Activated CD8-positive, alpha-beta memory T cell treated with anti-CD3 and anti-CD28 coated beads, Interleukin-2, amount 10 ng/mL, durations not matched to agents 7 days and 5 days (primary cell): ENCODE data around the gene LRRFIP1. TPM values are rescaled to one million over a fixed set of nuclear protein-coding genes. Genes with fewer than 3 reads are reported as not detected.
"Not testable (repeated sequence)": the region's sequence is repeated elsewhere in the genome, so short reads cannot be mapped to it uniquely, and the experiment has no call there.

ENCODE experiments used
- ATAC-seq: fragments of 150-1000 bp; cut with Tn5 transposase; one replicate; pipeline ENCODE4 v1.10.0; 2021; ENCODE audit warnings: moderate library complexity
- CTCF ChIA-PET: fragments of 350-600 bp; sonication (Branson Sonifier 250); formaldehyde crosslinking; loops from one replicate; lab custom pipeline; 2021; ENCODE audit warnings: antibody characterized with exemption; lab: Charles Lee
- DNase-seq: peaks from one replicate; pipeline ENCODE4 v3.0.0-alpha.2; 2020
- H3K27ac Mint-ChIP-seq: one replicate; pipeline ENCODE4 v1.8.0; 2021; ENCODE audit warnings: mild to moderate bottlenecking, mixed read lengths
- H3K27me3 Mint-ChIP-seq: one replicate; pipeline ENCODE4 v1.8.0; 2021; ENCODE audit warnings: mixed read lengths
- H3K36me3 Mint-ChIP-seq: one replicate; pipeline ENCODE4 v1.8.0; 2021; ENCODE audit warnings: mild to moderate bottlenecking, mixed read lengths
- H3K4me1 Mint-ChIP-seq: one replicate; pipeline ENCODE4 v1.8.0; 2021; ENCODE audit warnings: mixed read lengths
- H3K4me3 Mint-ChIP-seq: one replicate; pipeline ENCODE4 v1.8.0; 2021; ENCODE audit warnings: mild to moderate bottlenecking, moderate library complexity, mixed read lengths
- H3K9me3 Mint-ChIP-seq: one replicate; pipeline ENCODE4 v1.8.0; 2022; ENCODE audit warnings: low read depth, mixed read lengths
- total RNA-seq, 2 experiments: library from RNA; stranded (reverse); gene quantifications; one replicate each; pipeline ENCODE4 v1.2.3, GENCODE V29; 2021

LRRFIP1 gene
- total RNA-seq, 2 experiments from 2014 or later, result 197 to 229 TPM

DNA sequence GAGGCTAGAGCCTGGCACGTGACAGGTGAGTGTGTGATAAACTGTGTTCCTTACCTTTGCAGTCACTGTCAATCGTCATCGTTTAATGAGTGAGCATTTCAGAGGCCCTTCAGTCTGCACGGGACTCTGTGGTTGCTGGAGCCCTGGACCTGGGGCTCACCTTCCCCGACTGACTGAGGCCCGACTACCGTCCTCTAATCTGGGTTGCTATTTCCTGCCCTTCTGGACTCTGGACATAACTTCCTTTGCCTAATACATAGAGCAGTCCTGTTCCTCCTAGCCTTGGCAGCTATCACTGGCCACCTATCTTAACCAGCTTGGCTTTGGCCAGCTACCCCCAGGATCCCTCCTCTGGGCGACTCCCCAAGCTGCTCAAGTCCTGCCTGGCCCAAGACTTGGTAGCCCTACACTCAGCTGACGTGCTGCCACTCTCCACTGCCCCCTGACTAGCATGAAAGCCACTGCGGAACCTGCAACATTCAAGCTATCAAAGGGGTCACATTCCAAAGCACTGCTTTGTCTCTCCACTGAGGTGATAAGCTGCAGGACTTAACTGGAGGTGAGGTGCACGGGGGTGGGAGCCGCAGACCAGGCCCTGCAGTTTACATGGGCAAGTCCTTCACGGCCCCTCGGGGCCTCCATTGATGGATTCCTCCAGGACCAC, 25.8 kb upstream of the LRRFIP1 start:
- Mint-ChIP-seq H3K27me3 (no peaks in the 10 kb centered on the region), H3K4me1 (peaks cover 12% of the 10 kb centered on the region), H3K27ac (no peak overlapping the region), H3K4me3 (no peak overlapping the region), H3K36me3 (no peaks in the 10 kb centered on the region), H3K9me3 (no peaks in the 10 kb centered on the region)
- CTCF ChIA-PET, result interaction anchor here (0.9 to 1.2 kb wide), 2 partner anchors 12 to 20 kb away, joined by 4 to 5 read pairs; no protein-coding TSS in a partner anchor
- DNase-seq (no peak), ATAC-seq (no peak)

GRCh38 chr2:237602409-237602808, 25.0 kb upstream of the LRRFIP1 start:
- ATAC-seq, result no peak
- H3K27ac Mint-ChIP-seq, result no peak overlapping the region
- DNase-seq, result no peak

DNA sequence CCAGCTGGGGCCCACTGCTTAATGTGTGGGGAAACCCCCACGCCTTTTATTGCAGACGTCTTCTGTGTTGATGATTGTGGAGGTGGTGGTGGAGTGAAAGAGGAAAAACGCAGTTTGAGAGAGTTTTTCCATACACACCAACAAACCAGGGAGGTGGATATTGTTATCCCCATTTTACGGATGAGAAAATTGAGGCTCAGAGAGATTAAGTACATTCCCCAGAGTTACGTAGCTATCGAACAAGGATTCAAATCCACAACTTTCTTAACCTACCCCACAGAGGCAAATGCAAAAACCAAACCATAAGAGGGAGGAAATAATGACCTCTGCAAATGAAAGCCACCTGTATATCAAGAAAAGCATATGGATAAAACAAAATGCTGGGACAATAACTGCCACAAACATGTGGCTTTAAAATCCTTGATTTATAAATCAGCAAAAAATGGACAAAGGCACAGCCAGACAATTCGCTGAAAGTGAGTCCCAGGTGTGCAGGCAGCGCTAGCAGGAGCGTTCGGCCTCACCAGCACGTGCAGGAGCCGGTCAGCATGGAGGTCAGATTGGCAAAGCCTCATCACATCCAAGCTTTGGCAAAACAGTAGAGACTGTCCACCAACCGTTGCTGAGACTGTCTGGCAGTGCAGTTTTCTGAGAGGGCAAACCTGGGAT, 24.2 kb upstream of the LRRFIP1 start:
- Mint-ChIP-seq H3K36me3 (no peaks in the 10 kb centered on the region), H3K4me3 (peak overlapping the region; percentile 32), H3K27ac (peak overlapping the region; percentile 86), H3K9me3 (no peaks in the 10 kb centered on the region), H3K4me1 (peaks cover 12% of the 10 kb centered on the region), H3K27me3 (no peaks in the 10 kb centered on the region)
- DNase-seq (no peak), ATAC-seq (no peak)
- CTCF ChIA-PET, result interaction anchor here (1.2 to 1.7 kb wide), 6 partner anchors 22 to 182 kb away, joined by 3 to 7 read pairs (median 4); no protein-coding TSS in a partner anchor

More at GRCh38 chr2:237602409-237602808, 25.0 kb upstream of the LRRFIP1 start:
- Mint-ChIP-seq H3K4me1 (peaks cover 12% of the 10 kb centered on the region), H3K4me3 (no peak overlapping the region), H3K9me3 (no peaks in the 10 kb centered on the region), H3K27me3 (no peaks in the 10 kb centered on the region), H3K36me3 (no peaks in the 10 kb centered on the region)
- CTCF ChIA-PET, result interaction anchor here (0.9 to 1.7 kb wide), 4 partner anchors 11 to 71 kb away, joined by 3 to 5 read pairs (median 4); no protein-coding TSS in a partner anchor

- peaks cover under 1% of the 10 kb centered on the region for H3K27me3 Mint-ChIP-seq
Measured at GRCh38 chr2:237603718-237604362, 23.5 kb upstream of the LRRFIP1 start.

GRCh38 chr2:237604391-237604790, 23.0 kb upstream of the LRRFIP1 start:
- DNase-seq (no peak), ATAC-seq (no peak)
- Mint-ChIP-seq H3K9me3 (no peaks in the 10 kb centered on the region), H3K4me3 (no peak overlapping the region), H3K36me3 (no peaks in the 10 kb centered on the region), H3K4me1 (peaks cover 12% of the 10 kb centered on the region), H3K27ac (no peak overlapping the region), H3K27me3 (peaks cover 2% of the 10 kb centered on the region)
- CTCF ChIA-PET, result interaction anchor here (1.1 to 1.7 kb wide), 4 partner anchors 23 to 141 kb away, joined by 3 to 7 read pairs (median 4); no protein-coding TSS in a partner anchor

More at GRCh38 chr2:237603718-237604362, 23.5 kb upstream of the LRRFIP1 start:
- ATAC-seq, result peak; percentile 97
- H3K4me1 Mint-ChIP-seq, result peaks cover 12% of the 10 kb centered on the region
- DNase-seq, result peak; percentile 68
- H3K9me3 Mint-ChIP-seq, result no peaks in the 10 kb centered on the region
- H3K27ac Mint-ChIP-seq, result peak overlapping the region; percentile 86
- peak overlapping the region; percentile 32 for H3K4me3 Mint-ChIP-seq
- CTCF ChIA-PET, result interaction anchor here (1.1 to 1.7 kb wide), 5 partner anchors 22 to 182 kb away, joined by 3 to 7 read pairs (median 3); no protein-coding TSS in a partner anchor
- H3K36me3 Mint-ChIP-seq, result no peaks in the 10 kb centered on the region

GRCh38 chr2:237604960-237605359, 22.4 kb upstream of the LRRFIP1 start:
- no peak for ATAC-seq
- Mint-ChIP-seq H3K27ac (no peak overlapping the region), H3K27me3 (peaks cover 2% of the 10 kb centered on the region), H3K36me3 (no peaks in the 10 kb centered on the region), H3K4me3 (no peak overlapping the region), H3K9me3 (no peaks in the 10 kb centered on the region), H3K4me1 (peaks cover 12% of the 10 kb centered on the region)
- DNase-seq, result no peak
- CTCF ChIA-PET, result interaction anchor here (1.1 to 1.7 kb wide), 2 partner anchors 103 to 141 kb away, joined by 3 read pairs; no protein-coding TSS in a partner anchor

- H3K9me3 Mint-ChIP-seq, H3K27ac Mint-ChIP-seq, CTCF ChIA-PET, H3K36me3 Mint-ChIP-seq, ATAC-seq, H3K4me3 Mint-ChIP-seq, H3K27me3 Mint-ChIP-seq, DNase-seq: not testable (repeated sequence)
- H3K4me1 Mint-ChIP-seq, result peaks cover 12% of the 10 kb centered on the region
Measured at GRCh38 chr2:237606522-237606921, 20.9 kb upstream of the LRRFIP1 start.

DNA sequence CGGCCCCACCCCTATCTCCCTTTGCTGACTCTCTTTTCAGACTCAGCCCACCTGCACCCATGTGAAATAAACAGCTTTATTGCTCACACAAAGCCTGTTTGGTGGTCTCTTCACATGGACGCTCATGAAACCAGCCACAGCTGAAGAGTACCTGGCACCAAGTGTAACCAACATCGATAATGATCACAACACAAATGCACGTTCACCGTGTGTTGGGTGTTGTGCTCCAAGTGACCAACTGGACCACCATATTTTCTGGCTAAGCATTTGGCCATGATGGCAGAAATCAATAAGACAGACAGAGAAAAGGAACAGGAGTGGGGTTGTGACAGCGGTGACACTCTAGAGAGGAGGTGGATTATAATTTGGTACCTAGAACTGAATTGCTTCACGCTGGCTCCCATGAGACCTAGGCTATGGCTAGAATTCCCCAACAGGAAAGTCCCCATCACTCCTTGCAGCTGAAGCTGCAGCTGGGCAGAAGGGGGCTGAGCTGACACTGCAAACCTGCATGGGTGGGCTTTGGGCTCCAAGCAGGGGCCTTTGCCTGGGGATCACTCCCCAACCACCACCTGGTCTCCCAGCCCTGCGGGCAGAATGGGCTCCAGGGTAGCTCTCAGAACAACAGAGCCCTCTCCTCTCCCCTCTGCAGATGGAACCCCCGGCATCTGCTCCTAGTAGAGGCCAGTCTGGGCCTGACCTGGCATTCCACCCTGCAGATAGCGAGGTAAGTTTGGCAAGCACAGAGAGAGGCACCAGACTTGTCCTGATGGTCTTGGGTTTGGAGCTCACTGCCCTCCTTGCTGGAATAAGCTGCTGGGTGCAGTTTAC, 14.6 kb upstream of the LRRFIP1 start:
- DNase-seq (no peak), ATAC-seq (no peak)
- no peaks in the 10 kb centered on the region for H3K36me3 Mint-ChIP-seq
- H3K4me1 Mint-ChIP-seq, result peaks cover 6% of the 10 kb centered on the region
- CTCF ChIA-PET, result interaction anchor here (1.2 kb wide), 1 partner anchor 10 kb away, joined by 4 read pairs; no protein-coding TSS in a partner anchor
- H3K4me3 Mint-ChIP-seq, result no peak overlapping the region
- H3K27me3 Mint-ChIP-seq, result peaks cover 2% of the 10 kb centered on the region
- H3K9me3 Mint-ChIP-seq, result no peaks in the 10 kb centered on the region
- no peak overlapping the region for H3K27ac Mint-ChIP-seq

- H3K36me3 Mint-ChIP-seq, result no peaks in the 10 kb centered on the region
- H3K27me3 Mint-ChIP-seq, result peaks cover 2% of the 10 kb centered on the region
- no peak overlapping the region for H3K4me3 Mint-ChIP-seq
- no peak overlapping the region for H3K27ac Mint-ChIP-seq
- ATAC-seq (no peak), DNase-seq (no peak)
- CTCF ChIA-PET, result interaction anchor here (0.8 to 1.2 kb wide), 2 partner anchors 11 to 101 kb away, joined by 3 to 4 read pairs; no protein-coding TSS in a partner anchor
- no peaks in the 10 kb centered on the region for H3K9me3 Mint-ChIP-seq
- H3K4me1 Mint-ChIP-seq, result peaks cover 6% of the 10 kb centered on the region
Measured at GRCh38 chr2:237613679-237614078, 13.7 kb upstream of the LRRFIP1 start.

DNA sequence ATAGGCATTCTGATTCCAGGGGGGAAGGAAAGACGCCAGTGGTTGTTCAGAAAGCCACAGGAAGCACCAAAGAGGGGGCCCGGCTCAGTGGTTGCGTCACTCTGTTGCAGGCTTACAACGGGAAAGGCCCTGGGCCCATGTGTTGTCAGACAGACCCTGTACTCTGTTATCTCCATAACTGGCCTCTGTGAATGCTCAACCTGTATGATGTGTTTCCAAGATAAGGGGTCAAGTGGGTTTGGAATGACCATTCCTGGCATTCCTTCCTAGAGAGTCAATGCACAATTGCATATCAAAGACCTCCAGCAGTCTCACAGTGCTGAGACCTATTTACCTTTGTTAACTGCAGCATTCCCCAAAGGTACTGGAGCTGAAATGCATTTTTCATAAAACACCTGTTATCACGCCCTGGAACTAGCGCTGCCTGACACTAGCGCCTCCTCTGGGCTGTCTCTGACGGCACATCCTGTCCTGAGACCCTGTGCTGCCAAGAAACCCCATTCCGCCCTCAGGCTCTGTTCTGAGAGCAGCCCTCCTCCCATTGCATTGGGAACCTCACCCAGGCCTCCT, 13.2 kb upstream of the LRRFIP1 start:
- no peaks in the 10 kb centered on the region for H3K36me3 Mint-ChIP-seq
- DNase-seq (no peak), ATAC-seq (no peak)
- no peak overlapping the region for H3K27ac Mint-ChIP-seq
- H3K4me3 Mint-ChIP-seq, result no peak overlapping the region
- H3K9me3 Mint-ChIP-seq, result no peaks in the 10 kb centered on the region
- H3K4me1 Mint-ChIP-seq, result peaks cover 6% of the 10 kb centered on the region
- CTCF ChIA-PET, result interaction anchor here (0.8 to 1.2 kb wide), 2 partner anchors 12 to 102 kb away, joined by 3 to 4 read pairs; no protein-coding TSS in a partner anchor
- H3K27me3 Mint-ChIP-seq, result no peaks in the 10 kb centered on the region

DNA sequence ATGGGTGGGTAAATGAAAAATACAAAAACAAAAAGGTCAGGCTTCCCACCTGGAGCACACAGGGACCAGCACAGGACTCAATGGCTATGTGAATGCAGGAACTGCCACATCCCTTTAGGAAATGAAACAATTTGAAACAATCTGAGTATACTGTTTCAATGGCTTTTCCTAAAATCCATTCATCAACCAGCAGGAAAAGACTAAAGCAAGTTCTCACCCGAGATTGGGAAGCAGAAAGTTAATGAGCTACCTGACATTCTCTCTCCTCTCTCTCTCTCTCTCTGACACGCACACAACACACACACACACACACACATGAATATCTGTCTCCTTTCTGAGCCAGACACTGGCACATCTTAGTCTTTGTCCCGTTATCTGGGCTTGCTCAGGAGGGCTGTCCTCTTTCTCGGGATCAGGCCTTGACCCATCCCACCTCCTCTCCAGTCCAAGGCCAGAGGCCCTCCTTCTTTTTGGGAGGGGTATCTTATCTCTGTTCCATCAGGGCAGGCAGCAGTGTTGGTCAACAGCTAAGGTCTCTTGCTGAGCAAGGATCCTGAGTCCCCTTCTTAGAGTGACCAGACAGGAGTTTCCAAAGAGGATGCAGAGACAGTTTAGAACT, 11.6 kb upstream of the LRRFIP1 start:
- CTCF ChIA-PET, result no interaction called here
- Mint-ChIP-seq H3K9me3 (no peaks in the 10 kb centered on the region), H3K4me1 (peaks cover 6% of the 10 kb centered on the region), H3K4me3 (no peak overlapping the region), H3K27me3 (no peaks in the 10 kb centered on the region), H3K27ac (no peak overlapping the region), H3K36me3 (no peaks in the 10 kb centered on the region)
- DNase-seq (no peak), ATAC-seq (no peak)

DNA sequence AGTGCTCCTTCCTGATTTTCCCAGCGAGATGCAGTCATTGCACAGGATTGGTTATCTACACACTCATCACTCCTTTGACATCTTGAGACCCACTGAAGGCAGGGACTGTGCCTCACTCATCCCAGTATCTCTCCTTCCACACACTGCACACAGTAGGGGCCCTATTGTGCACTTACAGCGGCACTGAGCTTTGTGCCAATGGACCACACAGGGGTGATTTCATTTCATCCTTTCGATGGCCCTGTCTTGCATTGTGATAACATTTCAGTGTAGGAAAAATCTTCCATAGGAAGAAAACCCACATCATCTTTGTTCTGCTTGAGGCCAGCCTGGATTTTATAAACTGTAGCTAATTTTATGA, 11.0 kb upstream of the LRRFIP1 start:
- Mint-ChIP-seq H3K4me1 (peaks cover 6% of the 10 kb centered on the region), H3K27ac (no peak overlapping the region), H3K4me3 (no peak overlapping the region), H3K9me3 (no peaks in the 10 kb centered on the region), H3K27me3 (no peaks in the 10 kb centered on the region), H3K36me3 (no peaks in the 10 kb centered on the region)
- DNase-seq (no peak), ATAC-seq (no peak)
- CTCF ChIA-PET, result no interaction called here
